Left renal pelvis (tissue), 4 donors: ENCODE results near the gene ELOVL6. TPM values are rescaled to one million over a fixed set of nuclear protein-coding genes. Genes with fewer than 3 reads are reported as not detected.
A peak's percentile ranks its signal among the peaks of the same experiment; 100 is the strongest.
"Not testable (repeated sequence)": the region's sequence is repeated elsewhere in the genome, so short reads cannot be mapped to it uniquely, and the experiment has no call there.

ENCODE experiments used
- DNase-seq, 4 donors: peaks; one replicate each; pipeline ENCODE4 v3.0.0-alpha.2; 2013; ENCODE audit warnings: low read depth in 4 of 4, low spot score in 3 of 4
- polyA plus RNA-seq, 4 donors: library from polyadenylated mRNA; unstranded; fragments of 120-200 nt; gene quantifications; one replicate each; pipeline ENCODE4 v1.2.1, GENCODE V29; 2013; ENCODE audit not compliant: insufficient read length in 4 of 4

Gene ELOVL6
- polyA plus RNA-seq, 4 donors: 29.2 to 39.9 (median 32.5) TPM

DNA sequence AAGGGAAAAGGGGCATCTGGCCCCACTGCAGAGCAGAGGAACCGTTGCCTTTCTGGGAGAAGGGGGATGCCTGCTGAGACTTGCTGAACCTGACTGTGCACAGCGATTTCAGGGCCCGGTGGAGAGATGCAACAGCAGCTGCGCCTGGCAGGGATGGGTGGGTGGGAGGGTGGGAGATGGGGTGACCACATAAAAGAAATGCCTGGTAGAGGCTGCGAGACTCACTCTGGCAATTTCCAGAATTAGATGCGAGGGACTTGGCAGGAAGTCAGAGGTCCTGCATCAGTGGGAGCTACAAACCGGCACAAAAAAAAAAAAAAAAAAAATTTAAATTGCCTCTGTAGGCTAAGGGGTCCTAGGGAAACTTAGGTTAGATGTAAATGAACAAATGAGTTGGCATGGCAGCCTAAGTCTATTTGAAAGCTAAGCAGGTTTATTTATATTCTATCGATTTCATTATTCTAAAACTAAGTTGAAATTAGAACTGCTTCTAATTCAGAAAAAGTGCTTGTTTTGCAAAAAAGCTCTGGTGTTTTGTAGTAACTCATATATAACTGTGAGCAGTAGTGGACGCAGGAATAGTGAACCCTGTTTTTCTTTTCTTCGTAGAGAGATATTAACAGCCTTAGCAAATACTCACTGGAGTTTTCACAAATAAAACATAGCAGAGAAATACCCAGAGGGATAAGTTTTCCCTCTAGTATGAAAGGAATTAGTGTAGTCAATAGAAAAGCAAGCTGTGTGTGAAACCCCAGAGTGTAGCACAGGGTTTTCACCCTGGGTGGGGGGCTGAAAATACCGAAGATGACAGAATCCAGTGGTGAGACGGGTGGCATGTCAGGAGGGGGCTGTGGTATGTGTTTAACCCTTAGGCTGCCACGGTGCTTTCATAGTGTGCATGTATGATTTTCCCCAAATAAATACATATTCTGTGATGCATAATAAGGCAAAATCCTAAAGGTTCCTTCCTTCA, 155.6 kb downstream of the ELOVL6 start:
- no peak for DNase-seq

DNA sequence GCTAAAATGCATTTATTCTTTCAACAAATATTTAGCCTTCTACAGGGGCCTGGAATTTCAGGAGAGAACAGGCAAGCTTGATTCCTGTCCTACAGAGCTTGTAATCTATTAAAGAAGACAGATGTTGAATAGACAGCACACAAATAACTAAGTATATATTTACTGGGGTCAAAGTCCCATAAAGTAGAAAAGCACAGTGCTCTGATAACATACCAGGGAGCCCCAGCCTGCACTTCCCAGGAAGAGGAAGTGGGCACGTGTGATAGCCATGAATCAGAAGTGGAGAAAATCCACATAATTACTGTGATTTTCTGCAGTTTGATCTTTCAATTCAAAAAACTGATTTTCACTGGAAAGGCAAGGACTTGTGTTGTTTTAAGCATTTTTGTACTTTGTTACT, 156.7 kb downstream of the ELOVL6 start:
- no peak for DNase-seq

DNA sequence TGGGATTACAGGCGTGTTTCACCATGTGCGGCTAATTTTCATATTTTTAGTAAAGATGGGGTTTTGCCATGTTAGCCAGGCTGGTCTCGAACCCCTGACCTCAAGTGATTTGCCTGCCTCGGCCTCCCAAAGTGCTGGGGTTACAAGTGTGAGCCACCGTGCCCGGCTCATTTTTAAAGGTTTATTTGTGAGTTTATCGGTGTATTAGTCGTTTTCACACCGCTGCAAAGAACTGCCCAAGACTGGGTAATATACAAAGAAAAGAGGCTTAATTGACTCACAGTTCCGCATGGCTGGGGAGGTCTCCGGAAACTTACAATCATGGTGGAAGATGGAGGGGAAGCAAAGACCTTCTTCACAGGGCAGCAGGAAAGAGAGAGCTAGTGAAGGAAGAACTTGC, 159.3 kb downstream of the ELOVL6 start:
- not testable (repeated sequence) for DNase-seq

DNA sequence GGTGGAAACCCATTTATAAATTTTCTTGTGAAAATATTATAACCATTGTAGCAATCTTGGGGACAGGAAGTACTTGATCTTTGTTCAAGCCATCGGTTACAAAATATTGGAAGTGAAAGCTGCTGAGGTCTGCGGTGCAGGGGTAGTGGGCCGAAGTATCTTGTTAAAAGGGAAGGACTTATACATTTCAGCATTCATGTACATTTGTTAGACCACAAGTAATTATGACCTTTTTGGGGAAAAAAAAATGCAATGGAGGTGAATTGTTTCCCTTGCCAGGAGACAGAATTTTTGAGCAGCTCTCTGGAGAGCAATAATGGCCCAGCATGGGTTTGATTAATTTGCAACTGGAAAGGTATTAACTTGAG, 164.4 kb downstream of the ELOVL6 start:
- DNase-seq: no peak

DNA sequence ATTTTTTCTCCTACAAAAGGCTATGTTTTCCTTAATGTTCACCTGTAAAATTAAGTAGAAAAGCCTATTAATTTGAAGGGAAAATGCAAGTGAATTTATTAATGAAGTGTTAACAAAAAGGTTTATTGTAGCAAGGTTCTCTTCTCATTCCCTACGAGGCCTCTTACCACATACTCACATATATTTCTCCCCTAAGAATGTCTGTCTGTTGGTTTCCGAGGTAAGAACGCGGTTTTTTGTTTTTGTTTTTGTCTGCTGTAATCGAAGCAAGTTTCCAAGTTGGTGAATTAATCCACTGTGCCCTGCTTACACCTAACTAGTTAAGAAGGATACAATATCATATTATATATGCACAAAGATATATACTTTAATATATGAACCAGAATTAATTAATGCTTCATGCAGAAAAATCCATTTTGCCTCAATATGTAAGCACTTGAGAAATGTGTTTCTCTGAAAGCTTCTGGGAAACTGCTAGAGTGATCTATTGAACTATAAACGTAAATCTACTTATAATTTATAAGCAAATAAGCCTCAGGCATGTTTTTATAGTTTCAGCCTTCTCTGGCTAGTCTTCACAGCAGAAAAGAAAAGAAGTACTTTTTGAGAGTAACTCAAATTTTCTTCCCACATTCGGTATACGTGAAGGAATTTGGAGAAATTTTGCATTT, 164.9 kb downstream of the ELOVL6 start:
- no peak for DNase-seq

DNA sequence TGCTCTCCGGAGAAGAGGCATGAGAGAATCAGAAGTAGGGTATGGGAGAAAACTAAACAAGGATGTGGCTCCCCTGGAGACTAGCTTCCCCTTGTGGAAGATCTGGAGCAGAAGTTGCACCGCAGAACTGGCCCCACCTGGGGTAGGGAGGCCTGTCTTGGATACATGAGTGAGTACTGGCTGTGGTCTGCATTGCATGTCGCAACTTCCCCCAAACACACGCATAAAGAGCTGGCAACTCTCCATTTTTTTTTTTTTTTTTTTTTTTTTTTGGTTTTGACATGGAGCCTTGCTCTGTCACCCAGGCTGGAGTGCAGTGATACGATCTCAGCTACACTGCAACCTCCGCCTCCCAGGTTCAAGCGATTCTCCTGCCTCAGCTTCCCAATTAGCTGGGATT, 165.8 kb downstream of the ELOVL6 start:
- DNase-seq: no peak

DNA sequence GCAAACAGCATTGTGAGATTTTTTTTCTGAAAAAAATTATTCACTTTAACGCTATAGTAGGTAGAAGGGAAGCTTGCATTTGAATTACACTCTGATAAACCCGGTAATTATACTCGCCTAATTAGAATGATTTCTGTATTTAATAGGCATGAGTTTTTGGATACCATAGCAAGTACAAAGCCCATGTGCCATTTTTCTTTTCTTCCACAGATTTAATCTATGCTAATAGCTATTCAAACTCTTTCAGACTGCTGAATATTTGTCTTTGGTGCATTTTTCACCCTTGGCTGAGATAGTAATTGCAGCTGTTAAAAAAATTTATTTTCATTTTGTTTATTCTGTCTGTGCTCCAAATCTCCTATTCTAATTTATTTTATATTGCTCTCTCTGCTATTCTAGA, 172.7 kb downstream of the ELOVL6 start:
- no peak for DNase-seq

DNA sequence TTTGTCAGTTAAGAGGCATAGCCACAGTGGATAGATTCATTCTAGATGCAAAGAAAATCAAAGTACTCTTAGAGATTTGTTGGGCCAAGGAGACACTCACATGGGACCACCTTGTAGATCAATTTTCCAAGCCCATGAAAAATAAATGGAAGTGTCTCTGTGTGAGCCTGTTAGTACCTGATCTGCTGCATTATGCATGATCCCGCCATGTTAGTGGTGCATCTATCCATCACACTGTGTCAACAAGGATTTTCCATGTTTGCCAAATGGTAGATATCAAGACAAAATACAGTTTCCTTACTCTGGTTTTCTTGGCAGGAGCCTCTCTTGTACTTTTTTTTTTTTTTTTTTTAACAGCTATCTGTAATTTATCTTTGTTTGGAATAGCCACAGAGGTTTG, 173.4 kb downstream of the ELOVL6 start:
- DNase-seq: no peak

DNA sequence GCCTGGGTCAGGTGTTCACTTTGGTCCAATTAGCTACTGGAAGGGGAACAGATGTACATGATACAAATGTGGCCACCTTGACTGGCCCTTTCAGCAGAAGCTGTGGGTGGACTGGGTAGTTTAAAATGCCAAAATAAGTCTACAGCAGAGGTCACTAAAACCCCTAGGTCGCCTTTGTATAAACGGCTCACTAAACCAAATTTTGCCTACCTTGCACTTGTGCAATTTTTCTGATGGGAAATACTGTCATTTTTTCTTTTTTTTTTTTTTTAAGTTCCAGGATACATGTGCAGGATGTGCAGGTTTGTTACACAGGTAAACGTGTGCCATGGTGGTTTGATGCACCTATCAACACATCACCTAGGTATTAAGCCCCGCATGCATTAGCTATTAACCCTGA, 176.0 kb downstream of the ELOVL6 start:
- DNase-seq: no peak

DNA sequence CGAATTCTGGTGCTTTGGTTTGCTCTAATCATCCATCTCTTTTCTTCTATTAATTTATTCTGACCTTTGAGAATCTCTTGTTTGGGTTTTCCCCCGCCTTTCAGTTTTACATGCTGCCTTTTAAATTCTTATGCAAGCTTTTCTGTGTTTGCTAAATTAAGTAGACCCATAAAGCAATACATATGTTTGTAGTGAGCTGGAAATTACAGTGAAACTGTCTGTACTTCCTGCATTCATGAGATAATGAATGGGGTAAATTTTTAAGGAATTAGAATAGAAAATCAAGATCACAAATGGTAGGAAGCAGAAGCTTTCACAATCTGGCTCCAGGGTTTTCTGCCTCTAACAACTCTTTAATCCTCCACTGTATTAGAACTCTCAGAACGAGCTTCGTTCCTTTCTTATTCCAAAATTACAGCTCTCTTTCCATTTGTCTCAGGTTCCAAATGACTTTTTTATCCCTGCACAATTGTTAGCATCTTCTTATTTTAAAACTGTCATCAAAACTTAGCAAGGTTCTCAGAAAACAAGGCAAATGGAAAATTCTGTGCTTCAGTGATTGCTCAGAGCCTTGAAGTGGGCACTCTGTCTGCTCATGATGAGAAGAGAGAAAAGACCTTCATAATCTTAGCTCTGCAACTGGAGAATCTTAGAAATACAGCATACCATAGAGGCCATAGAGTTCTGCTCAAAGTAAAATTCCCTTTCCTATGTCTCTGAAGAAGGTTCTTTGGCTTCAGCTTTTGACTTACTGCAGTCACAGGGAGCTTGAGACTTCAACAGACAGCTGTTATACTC, 177.6 kb downstream of the ELOVL6 start:
- DNase-seq: no peak

DNA sequence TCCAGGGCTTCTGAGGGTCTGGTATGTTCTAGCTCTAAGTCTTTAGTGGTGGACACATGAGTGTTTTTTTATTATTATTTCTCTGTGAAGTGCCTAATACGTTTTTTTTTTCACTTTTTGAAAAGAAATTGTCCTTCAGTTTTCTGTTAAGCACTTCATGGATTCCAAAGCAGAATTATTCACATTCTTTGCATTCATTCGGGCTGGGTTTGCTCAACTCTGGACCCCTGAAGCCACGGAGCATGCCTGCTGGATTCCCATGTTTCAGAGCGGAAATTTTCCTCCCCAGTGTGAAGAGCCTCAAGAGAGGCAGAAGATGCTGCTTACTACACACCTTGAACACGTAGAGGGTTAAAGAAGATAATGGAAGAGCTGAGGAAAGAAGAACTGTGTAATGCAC, 178.3 kb downstream of the ELOVL6 start:
- no peak for DNase-seq

DNA sequence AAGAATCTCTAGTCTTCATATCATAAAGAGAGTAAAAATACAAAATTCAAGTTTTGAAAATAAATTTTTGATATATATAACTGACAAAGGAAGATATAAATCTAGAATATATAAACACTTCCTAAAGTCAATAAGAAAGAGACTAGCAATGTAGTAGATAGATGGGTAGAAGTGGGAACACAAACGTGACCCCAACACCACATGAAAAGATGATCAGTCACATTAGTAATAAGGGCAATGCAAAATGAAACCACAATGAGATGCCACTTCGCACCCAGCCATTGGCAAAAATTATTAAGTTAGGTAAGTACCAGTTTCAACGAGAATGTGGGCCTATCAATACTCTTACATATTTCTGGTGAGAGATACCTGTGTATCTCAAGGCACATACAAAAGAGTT, 179.3 kb downstream of the ELOVL6 start:
- DNase-seq: no peak

DNA sequence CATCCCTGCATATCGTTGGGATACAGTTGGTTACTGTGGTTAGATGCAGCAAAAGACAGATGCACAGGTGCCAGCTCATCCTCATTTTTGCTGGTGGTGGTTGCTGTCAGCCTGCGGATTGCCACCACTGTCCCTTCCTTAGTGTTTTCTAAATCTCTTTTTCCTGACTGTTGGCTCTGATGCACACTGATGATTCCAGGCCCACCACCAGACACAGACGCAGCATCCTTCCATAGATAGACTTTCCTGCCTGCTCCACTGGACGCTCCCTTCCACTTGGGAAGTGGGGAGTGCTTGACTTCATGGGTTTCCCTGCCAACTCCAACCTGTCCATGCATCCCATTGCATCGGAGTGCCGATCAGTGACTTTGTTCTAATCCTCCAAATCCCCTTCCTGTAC, 184.2 kb downstream of the ELOVL6 start:
- no peak for DNase-seq

DNA sequence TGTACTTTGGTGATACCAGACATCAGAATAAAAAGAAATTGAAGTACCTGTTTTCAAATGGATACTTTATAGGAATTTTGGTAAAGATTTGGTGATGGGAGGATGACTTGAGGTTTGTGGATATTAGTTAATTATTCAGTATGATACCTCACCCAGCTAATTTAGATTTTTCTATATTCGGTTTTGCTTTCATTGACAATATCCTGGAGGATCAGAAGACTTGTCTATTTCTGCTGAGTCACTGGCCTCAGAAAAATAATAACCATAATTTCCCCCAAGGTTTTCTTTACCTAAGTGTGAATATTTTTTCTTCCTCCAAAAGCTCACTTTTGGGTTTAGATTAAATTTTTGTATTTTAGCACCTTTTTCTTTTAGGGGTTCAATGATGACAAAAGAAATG, 185.5 kb downstream of the ELOVL6 start:
- DNase-seq: no peak

DNA sequence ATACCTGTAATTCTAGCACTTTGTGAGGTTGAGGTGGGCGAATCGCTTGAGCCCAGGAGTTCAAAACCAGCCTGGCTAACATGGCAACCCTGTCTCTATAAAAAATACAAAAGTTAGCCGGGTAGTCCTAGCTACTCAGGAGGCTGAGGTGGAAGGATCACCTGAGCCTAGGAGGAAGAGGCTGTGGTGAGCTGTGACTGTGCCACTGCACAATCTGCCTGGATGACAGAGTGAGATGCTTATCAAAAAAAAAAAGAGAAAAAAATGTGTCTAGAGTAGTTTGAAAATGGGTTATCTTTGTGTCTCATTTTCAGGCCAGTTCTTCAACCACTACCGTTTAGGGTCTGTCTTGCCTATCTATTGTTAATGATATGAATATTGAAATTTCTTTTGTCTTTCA, 187.6 kb downstream of the ELOVL6 start:
- no peak for DNase-seq

DNA sequence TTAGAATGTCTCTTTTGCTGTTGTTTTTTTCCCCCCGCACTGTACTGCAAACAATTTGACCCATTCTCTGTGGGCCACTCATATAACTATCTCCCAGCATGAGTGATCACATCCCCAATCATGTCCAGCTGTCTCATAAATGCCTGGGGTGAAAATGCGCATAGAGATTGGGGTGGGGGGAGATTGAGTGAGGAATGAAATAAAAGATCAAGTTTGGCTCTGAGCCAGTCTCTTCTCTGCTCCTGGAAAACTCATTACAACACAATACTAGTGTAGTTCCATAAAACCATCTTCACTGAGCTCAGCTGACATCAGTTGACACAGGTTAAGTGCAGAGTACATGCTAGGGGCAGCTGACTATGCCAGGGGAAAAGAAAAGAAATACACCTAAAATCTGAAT, 188.9 kb downstream of the ELOVL6 start:
- no peak for DNase-seq

DNA sequence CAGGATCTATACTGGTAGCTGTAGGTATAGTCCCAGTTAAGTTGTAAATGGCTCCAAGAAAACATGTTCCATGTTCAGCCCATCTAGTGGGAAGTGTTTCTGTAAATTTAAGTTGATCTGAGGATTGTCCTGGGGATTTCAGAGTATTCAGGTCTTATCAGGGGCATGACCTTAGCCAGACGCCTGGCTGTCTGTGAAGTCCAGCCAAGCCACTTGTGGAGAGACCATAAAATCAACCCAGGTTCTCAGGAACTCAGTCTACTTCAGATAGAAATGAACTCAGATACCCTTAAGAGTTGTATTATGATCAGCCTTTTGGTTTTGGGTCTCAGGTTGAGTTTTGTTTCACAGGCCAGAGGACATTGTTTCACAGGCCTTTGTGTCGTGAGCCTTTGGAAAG, 189.9 kb downstream of the ELOVL6 start:
- no peak for DNase-seq

DNA sequence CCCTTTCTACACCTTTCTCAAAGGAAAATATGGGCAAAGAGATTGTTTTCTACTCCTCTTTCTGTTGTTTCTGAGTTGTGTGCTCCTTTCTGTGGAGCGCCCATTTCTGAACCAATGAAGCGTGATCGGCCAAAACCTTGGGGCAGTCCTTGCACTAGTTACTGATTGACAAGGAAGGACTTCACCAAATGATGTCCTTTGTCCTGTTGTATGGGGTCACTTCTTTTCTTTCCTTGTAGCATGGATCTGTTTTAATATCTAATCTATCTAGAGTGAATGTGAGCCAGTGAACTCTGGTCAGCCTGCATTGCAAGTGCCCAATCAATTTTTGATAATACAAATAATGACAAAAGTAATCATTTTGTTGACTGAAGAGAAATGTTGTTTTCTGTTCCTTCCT, 191.2 kb downstream of the ELOVL6 start:
- DNase-seq: no peak

DNA sequence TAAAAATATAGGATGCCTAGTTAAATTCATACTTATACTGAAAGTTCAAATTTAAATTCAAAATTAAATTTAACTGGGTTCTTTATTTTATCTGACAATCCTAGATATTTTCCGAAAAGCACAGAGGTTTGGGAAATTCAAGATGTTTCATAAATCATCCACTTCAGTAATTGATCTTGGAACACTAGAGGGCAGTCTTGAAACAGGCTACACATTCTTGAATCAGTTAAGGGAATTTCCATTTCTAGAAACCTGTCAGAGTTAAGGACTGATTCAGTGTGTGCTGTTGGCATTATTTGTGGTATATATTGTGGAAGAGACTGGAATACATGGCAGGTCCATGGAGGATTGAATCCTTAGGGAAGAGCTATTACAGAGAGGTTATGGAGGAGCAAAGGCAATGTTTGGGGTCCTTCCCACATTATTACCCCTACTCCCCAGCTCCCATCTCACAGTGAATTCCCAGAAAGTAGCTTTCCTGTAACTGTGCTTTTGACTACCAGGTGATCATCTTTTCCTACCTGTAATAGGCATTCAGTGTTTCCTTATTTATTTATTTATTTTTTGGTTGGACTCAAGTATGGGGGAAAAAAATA, 192.9 kb downstream of the ELOVL6 start:
- peak in 2 of 4 donors; percentile 47 to 62 for DNase-seq

DNA sequence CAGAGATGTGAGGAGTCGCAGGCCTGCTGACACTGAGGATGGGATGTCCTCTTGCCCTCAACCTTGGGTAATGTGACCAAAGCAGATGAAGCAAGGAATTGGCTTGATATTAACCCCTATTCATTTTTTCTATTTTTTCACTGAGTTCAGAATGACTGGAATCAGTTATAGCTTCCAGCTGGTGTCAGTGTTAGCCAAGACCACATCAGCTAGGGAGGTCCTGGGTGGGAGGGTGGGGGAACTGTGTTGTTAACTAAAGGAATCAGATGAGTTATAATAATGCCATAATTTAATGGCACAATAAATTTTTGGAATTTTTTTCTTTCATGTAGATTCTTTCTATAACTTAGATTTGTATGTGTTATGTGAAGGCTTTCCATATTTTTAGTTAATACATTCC, 193.9 kb downstream of the ELOVL6 start:
- no peak for DNase-seq
